HepG2 (cell line): Measurements from ENCODE around the gene TMEM167B. TPM values are rescaled to one million over a fixed set of nuclear protein-coding genes. Genes with fewer than 3 reads are reported as not detected.

ENCODE experiments used
- CTCF ChIP-seq: sonication (generic); formaldehyde crosslinking; IDR thresholded peaks from 2 replicates; pipeline ENCODE4 v1.5.0; 2020; ENCODE audit warnings: mild to moderate bottlenecking, missing genetic modification reagents, moderate library complexity
- MED1 ChIP-seq: sonication (generic); formaldehyde crosslinking; IDR thresholded peaks from 2 replicates; pipeline ENCODE4 v1.4.0; 2020; ENCODE audit warnings: missing genetic modification reagents
- SOX13 ChIP-seq, 3 experiments: fragments of 450-650 bp in 1 of 3; sonication (generic) in 1 of 3; formaldehyde crosslinking in 1 of 3; IDR thresholded peaks in 2 of 3; conservative IDR thresholded peaks in 1 of 3; 2 replicates each; pipeline versions ENCODE4 v1.5.0 to v1.6.1; 2016 to 2020; ENCODE audit warnings: antibody characterized with exemption in 1 of 3, mild to moderate bottlenecking in 1 of 3, missing compliant biosample characterization in 1 of 3, missing genetic modification reagents in 1 of 3, moderate library complexity in 1 of 3
- STAT5B ChIP-seq: sonication (generic); formaldehyde crosslinking; IDR thresholded peaks from 2 replicates; pipeline ENCODE4 v1.4.0; 2020; ENCODE audit warnings: missing genetic modification reagents
- ZFP62 ChIP-seq: sonication (generic); formaldehyde crosslinking; IDR thresholded peaks from 2 replicates; pipeline ENCODE4 v1.4.0; 2020; ENCODE audit warnings: missing genetic modification reagents
- ZFP91 ChIP-seq: sonication (generic); formaldehyde crosslinking; IDR thresholded peaks from 2 replicates; pipeline ENCODE4 v1.9.0; 2022; ENCODE audit warnings: missing genetic modification reagents, mild to moderate bottlenecking, borderline replicate concordance
- ZKSCAN8 ChIP-seq: IDR thresholded peaks from 2 replicates; pipeline ENCODE4 v1.6.1; 2016; ENCODE audit warnings: borderline replicate concordance, missing genetic modification reagents, missing compliant biosample characterization
- ZMAT3 ChIP-seq: sonication (generic); formaldehyde crosslinking; conservative IDR thresholded peaks from 2 replicates; pipeline ENCODE4 v1.7.0; 2021; ENCODE audit warnings: missing genetic modification reagents
- ZMYM2 ChIP-seq: sonication (generic); formaldehyde crosslinking; IDR thresholded peaks from 2 replicates; pipeline ENCODE4 v1.8.0; 2022; ENCODE audit warnings: mild to moderate bottlenecking, missing genetic modification reagents
- ZNF136 ChIP-seq: sonication (generic); formaldehyde crosslinking; IDR thresholded peaks from 2 replicates; pipeline ENCODE4 v1.8.1; 2022; ENCODE audit warnings: low read depth, mild to moderate bottlenecking, moderate library complexity, missing genetic modification reagents
- ZNF318 ChIP-seq: sonication (generic); formaldehyde crosslinking; IDR thresholded peaks from 2 replicates; pipeline ENCODE4 v1.4.0; 2020; ENCODE audit warnings: mild to moderate bottlenecking, missing genetic modification reagents
- ZNF747 ChIP-seq: sonication (generic); formaldehyde crosslinking; IDR thresholded peaks from 2 replicates; pipeline ENCODE4 v1.8.1; 2023; ENCODE audit warnings: missing genetic modification reagents, mild to moderate bottlenecking, borderline replicate concordance
- ZNF800 ChIP-seq: sonication (generic); formaldehyde crosslinking; IDR thresholded peaks from 2 replicates; pipeline ENCODE4 v1.4.0; 2020; ENCODE audit warnings: missing genetic modification reagents
- polyA plus RNA-seq, 8 experiments: library from polyadenylated mRNA; depleted of rRNA in 3 of 8; stranded (reverse) in 7 of 8; unstranded in 1 of 8; fragments of >200 nt; fragmentation: Illumina TruSeq in 4 of 8; extraction: Trizol in 4 of 8; gene quantifications; 2 replicates each; pipeline versions ENCODE4 v1.2.1 to v1.2.3, GENCODE V29; 2011 to 2016; ENCODE audit warnings: low read depth in 4 of 8, missing spikeins in 1 of 8, mixed read lengths in 1 of 8; ENCODE audit not compliant: insufficient read depth in 1 of 8
- total RNA-seq, 5 experiments: library from RNA; depleted of rRNA; stranded (reverse); fragments of >200 nt; fragmentation: Illumina TruSeq; extraction: Trizol; gene quantifications; 2 replicates each; pipeline ENCODE4 v1.2.3, GENCODE V29; 2016; ENCODE audit warnings: low read depth in 1 of 5

Gene TMEM167B
- total and polyA plus RNA-seq, 2 of the 13 experiments (the other 11 are each of a cell fraction or from before 2014, with no cell fraction given) = 9.5 to 22.4 TPM

- TF ChIP-seq SOX13 (IDR thresholded peaks at IDR 0.05) (peak; percentile 12; the same call in 1 of the 2 replicates), SOX13 (CRISPR knock-in tag; conservative IDR thresholded peaks at IDR 0.05 in 1 of 2, IDR thresholded peaks at IDR 0.05 in 1 of 2) (peak in 1 of 2 experiments; percentile 62; a peak in 2 of 4 replicates), CTCF (CRISPR knock-in tag) (peak; percentile 27; the same call in 1 of the 2 replicates), ZKSCAN8 (CRISPR knock-in tag) (peak; percentile 92), MED1 (peak; percentile 69), ZFP62 (CRISPR knock-in tag) (no peak), STAT5B (CRISPR knock-in tag) (peak; percentile 81; the same call in 1 of the 2 replicates), ZNF318 (0 out of 2 replicates have a peak, but pooled peaks have one; percentile 31), ZMYM2 (0 out of 2 replicates have a peak, but pooled peaks have one; percentile 19), ZNF747 (CRISPR knock-in tag) (no peak), ZNF136 (CRISPR knock-in tag) (peak; percentile 83; the same call in 1 of the 2 replicates), ZNF800 (CRISPR knock-in tag) (no peak), ZMAT3 (CRISPR knock-in tag) (peak; percentile 72; the same call in 1 of the 2 replicates), ZFP91 (CRISPR knock-in tag) (peak; percentile 88)
These were observed at the start of gene TMEM167B (continued) for GRCh38 chr1:109090196-109091077.
